GM12878 (cell line): ENCODE results near the gene FFAR1. TPM values are rescaled to one million over a fixed set of nuclear protein-coding genes. Genes with fewer than 3 reads are reported as not detected.

Experiments used
- ATAC-seq: fragments of 200-7000 bp; cut with Tn5 transposase; 3 replicates; pipeline ENCODE4 v1.9.1; 2020; ENCODE audit warnings: mild to moderate bottlenecking, moderate library complexity
- BruUV-seq: library from RNA; stranded (reverse); fragments of 400-500 nt; replicated peaks from 2 replicates; lab custom pipeline; 2021; lab: Mats Ljungman, UMichigan
- CTCF ChIA-PET: fragments of 300-600 bp; sonication (Branson Sonifier 250); formaldehyde crosslinking; extraction: SDS; loops from one replicate; lab custom pipeline; 2021; ENCODE audit warnings: inconsistent platforms; lab: Yijun Ruan, JAX
- POLR2A ChIA-PET: fragments of 350-600 bp; formaldehyde crosslinking; extraction: SDS; loops from one replicate; lab custom pipeline; 2021; ENCODE audit warnings: inconsistent platforms; lab: Charles Lee
- RAD21 ChIA-PET: fragments of 300-600 bp; sonication (Branson Sonifier 250); formaldehyde crosslinking; loops from one replicate; lab custom pipeline; 2023; ENCODE audit warnings: antibody characterized with exemption; ENCODE audit not compliant: unreplicated experiment; lab: Charles Lee
- SMC1A ChIA-PET: fragments of 300-600 bp; sonication (Branson Sonifier 250); formaldehyde crosslinking; loops from one replicate; lab custom pipeline; 2023; ENCODE audit not compliant: unreplicated experiment, uncharacterized antibody; lab: Charles Lee
- DNase-seq: peaks from one replicate; pipeline ENCODE4 v3.0.0-alpha.2; 2011; ENCODE audit warnings: low read depth, low spot score
- FAIRE-seq: peaks from 3 replicates; lab custom pipeline; 2011; peaks lifted over from hg19 to GRCh38; lab: Jason Lieb, UNC
- H2AFZ ChIP-seq: 2 replicates; pipeline ENCODE4 v1.6.0; 2011; ENCODE audit warnings: low read depth, low read length, control low read depth; ENCODE audit not compliant: control insufficient read depth
- H3K27ac ChIP-seq: 2 replicates; pipeline ENCODE4 v1.5.1; 2011; ENCODE audit warnings: control low read depth; ENCODE audit not compliant: control insufficient read depth, insufficient read depth
- H3K27me3 ChIP-seq, 2 experiments: replicated peaks in 1 of 2; 2 replicates each; pipeline versions ENCODE4 v1.6.0 to v1.6.1; 2011; ENCODE audit warnings: low read length in 1 of 2; ENCODE audit not compliant: control insufficient read depth in 2 of 2, insufficient read depth in 2 of 2
- H3K36me3 ChIP-seq, 2 experiments: 2 replicates each; pipeline ENCODE4 v1.5.1; 2011; ENCODE audit warnings: low read length in 1 of 2; ENCODE audit not compliant: control insufficient read depth in 2 of 2, insufficient read depth in 2 of 2
- H3K4me1 ChIP-seq: 2 replicates; pipeline ENCODE4 v1.6.1; 2011; ENCODE audit warnings: mild to moderate bottlenecking, low read length, moderate library complexity, mixed read lengths; ENCODE audit not compliant: control insufficient read depth, insufficient read depth
- H3K4me2 ChIP-seq: 2 replicates; pipeline ENCODE4 v1.6.0; 2011; ENCODE audit warnings: control low read depth; ENCODE audit not compliant: control insufficient read depth, insufficient read depth
- H3K4me3 ChIP-seq: fragments of 200-600 bp; sonication (generic); 2 replicates; pipeline ENCODE4 v1.5.1; 2016
- H3K79me2 ChIP-seq: 2 replicates; pipeline ENCODE4 v1.6.0; 2011; ENCODE audit warnings: low read length; ENCODE audit not compliant: control insufficient read depth, insufficient read depth
- H3K9ac ChIP-seq: 2 replicates; pipeline ENCODE4 v1.8.0; 2011; ENCODE audit warnings: low read length, control low read depth, mixed read lengths; ENCODE audit not compliant: control insufficient read depth, insufficient read depth
- H3K9me3 ChIP-seq: replicated peaks from 3 replicates; pipeline ENCODE4 v1.5.1; 2011; ENCODE audit warnings: mild to moderate bottlenecking, low read length; ENCODE audit not compliant: control insufficient read depth, insufficient read depth
- H4K20me1 ChIP-seq: 2 replicates; pipeline ENCODE4 v1.6.0; 2011; ENCODE audit not compliant: control insufficient read depth, insufficient read depth
- CHD2 ChIP-seq: IDR thresholded peaks from 2 replicates; pipeline ENCODE4 v1.6.1; 2011; ENCODE audit warnings: low read depth, low read length, improper control_type of control experiment, borderline replicate concordance
- JUNB ChIP-seq: IDR thresholded peaks from 2 replicates; pipeline ENCODE4 v1.6.1; 2016; ENCODE audit warnings: antibody characterized with exemption, mild to moderate bottlenecking
- JUND ChIP-seq: IDR thresholded peaks from 2 replicates; pipeline ENCODE4 v1.6.1; 2012; ENCODE audit warnings: low read depth, mild to moderate bottlenecking, low read length, improper control_type of control experiment, moderate library complexity
- PBX3 ChIP-seq: IDR thresholded peaks from 2 replicates; pipeline ENCODE4 v1.6.1; 2011; ENCODE audit warnings: mild to moderate bottlenecking, low read depth, low read length, moderate library complexity; ENCODE audit not compliant: insufficient replicate concordance
- POLR2A ChIP-seq: IDR thresholded peaks from 2 replicates; pipeline ENCODE4 v1.6.1; 2011; ENCODE audit warnings: low read depth, mild to moderate bottlenecking, low read length
- SKIL ChIP-seq: fragments of 450-650 bp; IDR thresholded peaks from 2 replicates; pipeline ENCODE4 v1.6.1; 2017; ENCODE audit warnings: mild to moderate bottlenecking, low read depth, inconsistent platforms; ENCODE audit not compliant: poor library complexity, severe bottlenecking
- WGBS: methylation state at CpG from one replicate; pipeline ENCODE4 v1.1.6; 2016; ENCODE audit warnings: low lambda C conversion rate; ENCODE audit not compliant: insufficient replicate concordance, insufficient coverage; ENCODE audit errors: missing lambda C conversion rate; 5-methylcytosine and 5-hydroxymethylcytosine counted together
- in situ Hi-C: fragments of 300-500 bp; cut with MboI; formaldehyde crosslinking; loops from 9 replicates; pipeline ENCODE4 v1.14.3; 2018; ENCODE audit warnings: mixed read lengths
- intact Hi-C: fragments of 100-400 bp; cut with micrococcal nuclease; formaldehyde crosslinking; loops from one replicate; pipeline ENCODE4 v1.14.2; 2022; ENCODE audit not compliant: unreplicated experiment
- polyA plus RNA-seq, 11 experiments: library from polyadenylated mRNA; depleted of rRNA in 4 of 11; unstranded in 6 of 11; stranded (reverse) in 5 of 11; fragments of >200 nt; fragmentation: Nextera tagmentation in 4 of 11; fragmentation: Illumina TruSeq in 1 of 11; extraction: Ambion mirVana in 4 of 11; extraction: Trizol in 1 of 11; gene quantifications; 1 replicate in 1 of 11; 2 replicates in 10 of 11; pipeline versions ENCODE4 v1.2.1 to v1.2.3, GENCODE V29; 2011 to 2016; ENCODE audit warnings: inconsistent platforms in 2 of 11, missing spikeins in 2 of 11, low read depth in 1 of 11
- total RNA-seq, 4 experiments: library from RNA; depleted of rRNA in 3 of 4; stranded (reverse); fragments of >200 nt in 3 of 4; fragmentation: Illumina TruSeq in 1 of 4; extraction: Trizol in 1 of 4; gene quantifications; 2 replicates each; pipeline versions ENCODE4 v1.2.1 to v1.2.3, GENCODE V29; 2013 to 2021

FFAR1 gene
- total and polyA plus RNA-seq, 10 of the 15 experiments (the other 5 are each of a cell fraction or from before 2014, with no cell fraction given) = 0.05 to 0.62 (median 0.14) TPM; not detected in 2

- no peak for TF ChIP-seq SKIL
- no peak for TF ChIP-seq JUND
- no peak for TF ChIP-seq JUNB
- no peak for TF ChIP-seq CHD2
- TF ChIP-seq POLR2A = no peak; the same call in 1 of the 2 replicates
Measured at GRCh38 chr19:35341565-35342225, 6.0 kb upstream of the FFAR1 start (continued).

- Histone ChIP-seq H3K9ac (no peak overlapping the region), H3K4me2 (no peak overlapping the region), H3K9me3 (no peaks in the 10 kb centered on the region), H3K4me3 (no peak overlapping the region), H3K79me2 (peaks cover 2% of the 10 kb centered on the region), H4K20me1 (no peaks in the 10 kb centered on the region), H2AFZ (no peak overlapping the region), H3K27ac (no peak overlapping the region), H3K27me3 (no peaks in the 10 kb centered on the region)
- FAIRE-seq (no peak), DNase-seq (no peak), ATAC-seq (no peak)
- SMC1A ChIA-PET = interaction anchor here (1.0 to 1.1 kb wide), 2 partner anchors 9 to 121 kb away, joined by 3 to 4 read pairs; no protein-coding TSS in a partner anchor
- intact Hi-C loops (no loop called here), in situ Hi-C loops (no loop called here)
- CTCF ChIA-PET = no interaction called here
- 98% methylated on average over 5 of the region's 5 CpGs for WGBS
- no TSS peak for BruUV-seq
- RAD21 ChIA-PET = no interaction called here
- TF ChIP-seq POLR2A (peak; percentile 44), PBX3 (no peak)
- TF ChIP-seq, all 136 proteins: peak for 1
- Histone ChIP-seq H3K36me3 (peaks cover 24 to 32% of the 10 kb centered on the region in 2 experiments), H3K4me1 (peaks cover 33% of the 10 kb centered on the region)
- POLR2A ChIA-PET = interaction anchor here (1.1 to 1.7 kb wide), 2 partner anchors 9 to 122 kb away, joined by 3 to 6 read pairs; no protein-coding TSS in a partner anchor
Measured at GRCh38 chr19:35342430-35342829, 5.3 kb upstream of the FFAR1 start.
